Measurements from ENCODE around the gene RD3L.
"Not testable (repeated sequence)": the region's sequence is repeated elsewhere in the genome, so short reads cannot be mapped to it uniquely, and the experiment has no call there.

The RD3L gene

GRCh38 chr14:103928011-103928890 is 14.1 kb downstream of the RD3L start, which contains the start of gene TDRD9:
Gene TDRD9, plus strand, starts transcription at chr14:103928456. Its CDS starts 54 bp downstream, at chr14:103928510.
- H3K4me1 ChIP-seq (ENCODE audit: control insufficient read depth, insufficient read depth, low read length, poor library complexity, severe bottlenecking) = peaks cover 5% of the 10 kb centered on the region
- H3K4me3 ChIP-seq (ENCODE audit: extremely low read depth, insufficient read depth, low read length, poor library complexity, severe bottlenecking) = no peak within 1 kb of the TSS
- WGBS, 2 experiments (ENCODE audit: insufficient coverage in 2 of 2) = 95 to 96% methylated on average over 83 to 95 of the region's 97 CpGs
- no peak within 1 kb of the TSS for H3K27ac ChIP-seq (ENCODE audit: low read depth, low read length, severe bottlenecking)
- H3K36me3 ChIP-seq (ENCODE audit: control insufficient read depth, insufficient read depth, low read length) = no peaks in the 10 kb centered on the region
- no peaks in the 10 kb centered on the region for H3K9me3 ChIP-seq (ENCODE audit: control insufficient read depth, low read length)

- Histone ChIP-seq H3K36me3 (ENCODE audit: control insufficient read depth, insufficient read depth, low read length) (no peaks in the 10 kb centered on the region), H3K4me1 (ENCODE audit: control insufficient read depth, insufficient read depth, low read length, poor library complexity, severe bottlenecking) (peaks cover 5% of the 10 kb centered on the region), H3K9me3 (ENCODE audit: control insufficient read depth, low read length) (no peaks in the 10 kb centered on the region), H3K4me3 (ENCODE audit: extremely low read depth, insufficient read depth, low read length, poor library complexity, severe bottlenecking) (no peak overlapping the region), H3K27ac (ENCODE audit: low read depth, low read length, severe bottlenecking) (no peak overlapping the region)
- WGBS, 2 experiments (ENCODE audit: insufficient coverage in 2 of 2) = 95 to 96% methylated on average over 16 to 17 of the region's 18 CpGs
Observed at GRCh38 chr14:103927566-103927965, 14.8 kb downstream of the RD3L start.

GRCh38 chr14:103925316-103925715 is 17.0 kb downstream of the RD3L start:
- Histone ChIP-seq H3K27ac (ENCODE audit: low read depth, low read length, severe bottlenecking) (no peak overlapping the region), H3K4me3 (ENCODE audit: extremely low read depth, insufficient read depth, low read length, poor library complexity, severe bottlenecking) (no peak overlapping the region), H3K36me3 (ENCODE audit: control insufficient read depth, insufficient read depth, low read length) (no peaks in the 10 kb centered on the region), H3K4me1 (ENCODE audit: control insufficient read depth, insufficient read depth, low read length, poor library complexity, severe bottlenecking) (peaks cover 5% of the 10 kb centered on the region), H3K9me3 (ENCODE audit: control insufficient read depth, low read length) (no peaks in the 10 kb centered on the region)
- 85 to 93% methylated on average over 5 of the region's 5 CpGs for WGBS, 2 experiments (ENCODE audit: insufficient coverage in 2 of 2)

- no peaks in the 10 kb centered on the region for H3K9me3 ChIP-seq (ENCODE audit: control insufficient read depth, low read length)
- WGBS, 2 experiments (ENCODE audit: insufficient coverage in 2 of 2) = 28 to 75% methylated on average over 4 of the region's 6 CpGs
- H3K4me1 ChIP-seq (ENCODE audit: control insufficient read depth, insufficient read depth, low read length, poor library complexity, severe bottlenecking) = peaks cover 5% of the 10 kb centered on the region
- H3K36me3 ChIP-seq (ENCODE audit: control insufficient read depth, insufficient read depth, low read length) = peaks cover 6% of the 10 kb centered on the region
- no peak overlapping the region for H3K4me3 ChIP-seq (ENCODE audit: extremely low read depth, insufficient read depth, low read length, poor library complexity, severe bottlenecking)
- H3K27ac ChIP-seq (ENCODE audit: low read depth, low read length, severe bottlenecking) = peak overlapping the region; percentile 54
Observed at GRCh38 chr14:103923863-103924262, 18.5 kb downstream of the RD3L start.

GRCh38 chr14:103921855-103922200 is 20.5 kb downstream of the RD3L start:
- 88 to 97% methylated on average over 10 to 12 of the region's 12 CpGs for WGBS, 2 experiments (ENCODE audit: insufficient coverage in 2 of 2)
- Histone ChIP-seq H3K4me3 (ENCODE audit: extremely low read depth, insufficient read depth, low read length, poor library complexity, severe bottlenecking) (peak overlapping the region; percentile 98), H3K36me3 (ENCODE audit: control insufficient read depth, insufficient read depth, low read length) (peaks cover 23% of the 10 kb centered on the region)
- H3K27ac ChIP-seq (ENCODE audit: low read depth, low read length, severe bottlenecking); H3K9me3 ChIP-seq (ENCODE audit: control insufficient read depth, low read length); H3K4me1 ChIP-seq (ENCODE audit: control insufficient read depth, insufficient read depth, low read length, poor library complexity, severe bottlenecking): not testable (repeated sequence)

GRCh38 chr14:103920981-103921854 is 21.1 kb downstream of the RD3L start:
- peaks cover 5% of the 10 kb centered on the region for H3K4me1 ChIP-seq (ENCODE audit: control insufficient read depth, insufficient read depth, low read length, poor library complexity, severe bottlenecking)
- H3K9me3 ChIP-seq (ENCODE audit: control insufficient read depth, low read length) = no peaks in the 10 kb centered on the region
- H3K27ac ChIP-seq (ENCODE audit: low read depth, low read length, severe bottlenecking) = peak overlapping the region; percentile 23
- H3K4me3 ChIP-seq (ENCODE audit: extremely low read depth, insufficient read depth, low read length, poor library complexity, severe bottlenecking) = peak overlapping the region; percentile 98
- peaks cover 29% of the 10 kb centered on the region for H3K36me3 ChIP-seq (ENCODE audit: control insufficient read depth, insufficient read depth, low read length)
- 0 to 1% methylated on average over 43 to 44 of the region's 58 CpGs for WGBS, 2 experiments (ENCODE audit: insufficient coverage in 2 of 2)

GRCh38 chr14:103916636-103917262 is 25.6 kb downstream of the RD3L start:
- H3K27ac ChIP-seq (ENCODE audit: low read depth, low read length, severe bottlenecking) = no peak overlapping the region
- no peak overlapping the region for H3K4me3 ChIP-seq (ENCODE audit: extremely low read depth, insufficient read depth, low read length, poor library complexity, severe bottlenecking)
- H3K4me1 ChIP-seq (ENCODE audit: control insufficient read depth, insufficient read depth, low read length, poor library complexity, severe bottlenecking) = no peaks in the 10 kb centered on the region
- 95 to 96% methylated on average over 11 to 12 of the region's 14 CpGs for WGBS, 2 experiments (ENCODE audit: insufficient coverage in 2 of 2)
- peaks cover 66% of the 10 kb centered on the region for H3K36me3 ChIP-seq (ENCODE audit: control insufficient read depth, insufficient read depth, low read length)
- no peaks in the 10 kb centered on the region for H3K9me3 ChIP-seq (ENCODE audit: control insufficient read depth, low read length)

- no peaks in the 10 kb centered on the region for H3K9me3 ChIP-seq (ENCODE audit: control insufficient read depth, low read length)
- no peak overlapping the region for H3K4me3 ChIP-seq (ENCODE audit: extremely low read depth, insufficient read depth, low read length, poor library complexity, severe bottlenecking)
- 96% methylated on average over 5 to 6 of the region's 6 CpGs for WGBS, 2 experiments (ENCODE audit: insufficient coverage in 2 of 2)
- peaks cover 66% of the 10 kb centered on the region for H3K36me3 ChIP-seq (ENCODE audit: control insufficient read depth, insufficient read depth, low read length)
- no peak overlapping the region for H3K27ac ChIP-seq (ENCODE audit: low read depth, low read length, severe bottlenecking)
- no peaks in the 10 kb centered on the region for H3K4me1 ChIP-seq (ENCODE audit: control insufficient read depth, insufficient read depth, low read length, poor library complexity, severe bottlenecking)
Observed at GRCh38 chr14:103915616-103916015, 26.7 kb downstream of the RD3L start.

GRCh38 chr14:103910984-103911383 is 31.3 kb downstream of the RD3L start:
- H3K27ac ChIP-seq (ENCODE audit: low read depth, low read length, severe bottlenecking) = no peak overlapping the region
- 90 to 93% methylated on average over 4 to 5 of the region's 6 CpGs for WGBS, 2 experiments (ENCODE audit: insufficient coverage in 2 of 2)
- peaks cover 40% of the 10 kb centered on the region for H3K36me3 ChIP-seq (ENCODE audit: control insufficient read depth, insufficient read depth, low read length)
- no peaks in the 10 kb centered on the region for H3K4me1 ChIP-seq (ENCODE audit: control insufficient read depth, insufficient read depth, low read length, poor library complexity, severe bottlenecking)
- H3K4me3 ChIP-seq (ENCODE audit: extremely low read depth, insufficient read depth, low read length, poor library complexity, severe bottlenecking) = no peak overlapping the region
- H3K9me3 ChIP-seq (ENCODE audit: control insufficient read depth, low read length) = no peaks in the 10 kb centered on the region

- Histone ChIP-seq H3K36me3 (ENCODE audit: control insufficient read depth, insufficient read depth, low read length) (peaks cover 36% of the 10 kb centered on the region), H3K4me1 (ENCODE audit: control insufficient read depth, insufficient read depth, low read length, poor library complexity, severe bottlenecking) (no peaks in the 10 kb centered on the region), H3K4me3 (ENCODE audit: extremely low read depth, insufficient read depth, low read length, poor library complexity, severe bottlenecking) (no peak overlapping the region), H3K9me3 (ENCODE audit: control insufficient read depth, low read length) (no peaks in the 10 kb centered on the region), H3K27ac (ENCODE audit: low read depth, low read length, severe bottlenecking) (no peak overlapping the region)
- WGBS, 2 experiments (ENCODE audit: insufficient coverage in 2 of 2) = 26 to 46% methylated on average over 12 to 13 of the region's 20 CpGs
Observed at GRCh38 chr14:103910262-103910935, 31.9 kb downstream of the RD3L start.
